GM12801 (cell line): ENCODE results near the gene DKK3.

Experiments
- CTCF ChIP-seq: IDR thresholded peaks from one replicate; pipeline ENCODE4 v1.5.1; 2011; ENCODE audit warnings: control low read depth; ENCODE audit not compliant: insufficient read length; ENCODE audit errors: extremely low read depth

DKK3 gene

GRCh38 chr11:11978098-11978637, 30.3 kb downstream of the DKK3 start:
- no peak for TF ChIP-seq CTCF

- TF ChIP-seq CTCF = no peak
Measured at GRCh38 chr11:11977206-11977938, 31.1 kb downstream of the DKK3 start.

- TF ChIP-seq CTCF = no peak
Measured at GRCh38 chr11:11976481-11977127, 31.8 kb downstream of the DKK3 start.

- no peak for TF ChIP-seq CTCF
Measured at GRCh38 chr11:11975201-11976092, 33.0 kb downstream of the DKK3 start.

- TF ChIP-seq CTCF = no peak
Measured at GRCh38 chr11:11973866-11974265, 34.6 kb downstream of the DKK3 start.

GRCh38 chr11:11973361-11973800, 35.0 kb downstream of the DKK3 start:
- no peak for TF ChIP-seq CTCF
